Measurements from ENCODE around the gene KCNN2. TPM values are rescaled to one million over a fixed set of nuclear protein-coding genes. Genes with fewer than 3 reads are reported as not detected.

Gene KCNN2
- total RNA-seq, 1 experiment from 2014 or later, result 11.9 TPM

DNA sequence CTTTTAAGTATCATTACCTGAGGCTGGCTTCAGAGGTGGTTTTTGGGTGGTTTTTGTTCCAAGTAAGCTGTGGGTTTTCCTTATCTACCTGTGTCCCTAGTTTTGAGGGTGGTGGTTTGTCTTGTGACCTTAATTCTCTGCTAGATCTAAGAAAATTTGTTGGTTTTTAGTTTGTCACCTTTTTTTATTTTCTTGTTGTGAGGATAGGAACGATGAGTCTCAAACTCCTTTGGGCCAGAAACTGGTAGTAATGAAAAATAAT is 73.3 kb downstream of the KCNN2 start:
- Mint-ChIP-seq H3K27me3 (ENCODE audit: low read depth) (no peaks in the 10 kb centered on the region), H3K36me3 (peaks cover 20% of the 10 kb centered on the region), H3K4me3 (peak overlapping the region; percentile 16), H3K27ac (peak overlapping the region; percentile 96), H3K9me3 (peaks cover 22% of the 10 kb centered on the region), H3K4me1 (peaks cover 55% of the 10 kb centered on the region)
- ChIA-PET POLR2A (no interaction called here), CTCF (interaction anchor here (1.2 to 3.2 kb wide), 2 partner anchors 12 to 15 kb away, joined by 4 to 11 read pairs; no protein-coding TSS in a partner anchor)
- DNase-seq (ENCODE audit: low spot score), result no peak
- no peak for ATAC-seq
- TF ChIP-seq FOXP1 (CRISPR knock-in tag; IDR thresholded peaks at IDR 0.05; ENCODE audit: borderline replicate concordance) (no peak), NFATC4 (CRISPR knock-in tag; IDR thresholded peaks at IDR 0.05) (no peak), ZBTB21 (CRISPR knock-in tag; IDR thresholded peaks at IDR 0.05; ENCODE audit: borderline replicate concordance) (no peak), ZNF232 (CRISPR knock-in tag; IDR thresholded peaks at IDR 0.05) (no peak), ELF4 (CRISPR knock-in tag; IDR thresholded peaks at IDR 0.05; ENCODE audit: low read depth) (no peak), FOXJ3 (CRISPR knock-in tag; IDR thresholded peaks at IDR 0.05; ENCODE audit: borderline replicate concordance) (no peak), GRHL2 (CRISPR knock-in tag; IDR thresholded peaks at IDR 0.05; ENCODE audit: insufficient replicate concordance, severe bottlenecking) (no peak), MYBL2 (CRISPR knock-in tag; IDR thresholded peaks at IDR 0.05) (no peak), RORB (CRISPR knock-in tag; IDR thresholded peaks at IDR 0.05) (no peak), NFYB (CRISPR knock-in tag; conservative IDR thresholded peaks at IDR 0.05; ENCODE audit: low read depth) (no peak), TEAD4 (CRISPR knock-in tag; IDR thresholded peaks at IDR 0.05) (no peak), PRRX2 (CRISPR knock-in tag; IDR thresholded peaks at IDR 0.05) (no peak), ESRRA (CRISPR knock-in tag; IDR thresholded peaks at IDR 0.05; ENCODE audit: borderline replicate concordance) (no peak)
- TF ChIP-seq, protein P1, sequence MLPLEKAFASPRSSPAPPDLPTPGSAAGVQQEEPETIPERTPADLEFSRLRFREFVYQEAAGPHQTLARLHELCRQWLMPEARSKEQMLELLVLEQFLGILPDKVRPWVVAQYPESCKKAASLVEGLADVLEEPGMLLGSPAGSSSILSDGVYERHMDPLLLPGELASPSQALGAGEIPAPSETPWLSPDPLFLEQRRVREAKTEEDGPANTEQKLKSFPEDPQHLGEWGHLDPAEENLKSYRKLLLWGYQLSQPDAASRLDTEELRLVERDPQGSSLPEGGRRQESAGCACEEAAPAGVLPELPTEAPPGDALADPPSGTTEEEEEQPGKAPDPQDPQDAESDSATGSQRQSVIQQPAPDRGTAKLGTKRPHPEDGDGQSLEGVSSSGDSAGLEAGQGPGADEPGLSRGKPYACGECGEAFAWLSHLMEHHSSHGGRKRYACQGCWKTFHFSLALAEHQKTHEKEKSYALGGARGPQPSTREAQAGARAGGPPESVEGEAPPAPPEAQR (CRISPR knock-in tag; IDR thresholded peaks at IDR 0.05), result no peak
- TF ChIP-seq, protein P2, sequence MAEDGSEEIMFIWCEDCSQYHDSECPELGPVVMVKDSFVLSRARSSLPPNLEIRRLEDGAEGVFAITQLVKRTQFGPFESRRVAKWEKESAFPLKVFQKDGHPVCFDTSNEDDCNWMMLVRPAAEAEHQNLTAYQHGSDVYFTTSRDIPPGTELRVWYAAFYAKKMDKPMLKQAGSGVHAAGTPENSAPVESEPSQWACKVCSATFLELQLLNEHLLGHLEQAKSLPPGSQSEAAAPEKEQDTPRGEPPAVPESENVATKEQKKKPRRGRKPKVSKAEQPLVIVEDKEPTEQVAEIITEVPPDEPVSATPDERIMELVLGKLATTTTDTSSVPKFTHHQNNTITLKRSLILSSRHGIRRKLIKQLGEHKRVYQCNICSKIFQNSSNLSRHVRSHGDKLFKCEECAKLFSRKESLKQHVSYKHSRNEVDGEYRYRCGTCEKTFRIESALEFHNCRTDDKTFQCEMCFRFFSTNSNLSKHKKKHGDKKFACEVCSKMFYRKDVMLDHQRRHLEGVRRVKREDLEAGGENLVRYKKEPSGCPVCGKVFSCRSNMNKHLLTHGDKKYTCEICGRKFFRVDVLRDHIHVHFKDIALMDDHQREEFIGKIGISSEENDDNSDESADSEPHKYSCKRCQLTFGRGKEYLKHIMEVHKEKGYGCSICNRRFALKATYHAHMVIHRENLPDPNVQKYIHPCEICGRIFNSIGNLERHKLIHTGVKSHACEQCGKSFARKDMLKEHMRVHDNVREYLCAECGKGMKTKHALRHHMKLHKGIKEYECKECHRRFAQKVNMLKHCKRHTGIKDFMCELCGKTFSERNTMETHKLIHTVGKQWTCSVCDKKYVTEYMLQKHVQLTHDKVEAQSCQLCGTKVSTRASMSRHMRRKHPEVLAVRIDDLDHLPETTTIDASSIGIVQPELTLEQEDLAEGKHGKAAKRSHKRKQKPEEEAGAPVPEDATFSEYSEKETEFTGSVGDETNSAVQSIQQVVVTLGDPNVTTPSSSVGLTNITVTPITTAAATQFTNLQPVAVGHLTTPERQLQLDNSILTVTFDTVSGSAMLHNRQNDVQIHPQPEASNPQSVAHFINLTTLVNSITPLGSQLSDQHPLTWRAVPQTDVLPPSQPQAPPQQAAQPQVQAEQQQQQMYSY (CRISPR knock-in tag; IDR thresholded peaks at IDR 0.05), result no peak
- TF ChIP-seq, protein P3, sequence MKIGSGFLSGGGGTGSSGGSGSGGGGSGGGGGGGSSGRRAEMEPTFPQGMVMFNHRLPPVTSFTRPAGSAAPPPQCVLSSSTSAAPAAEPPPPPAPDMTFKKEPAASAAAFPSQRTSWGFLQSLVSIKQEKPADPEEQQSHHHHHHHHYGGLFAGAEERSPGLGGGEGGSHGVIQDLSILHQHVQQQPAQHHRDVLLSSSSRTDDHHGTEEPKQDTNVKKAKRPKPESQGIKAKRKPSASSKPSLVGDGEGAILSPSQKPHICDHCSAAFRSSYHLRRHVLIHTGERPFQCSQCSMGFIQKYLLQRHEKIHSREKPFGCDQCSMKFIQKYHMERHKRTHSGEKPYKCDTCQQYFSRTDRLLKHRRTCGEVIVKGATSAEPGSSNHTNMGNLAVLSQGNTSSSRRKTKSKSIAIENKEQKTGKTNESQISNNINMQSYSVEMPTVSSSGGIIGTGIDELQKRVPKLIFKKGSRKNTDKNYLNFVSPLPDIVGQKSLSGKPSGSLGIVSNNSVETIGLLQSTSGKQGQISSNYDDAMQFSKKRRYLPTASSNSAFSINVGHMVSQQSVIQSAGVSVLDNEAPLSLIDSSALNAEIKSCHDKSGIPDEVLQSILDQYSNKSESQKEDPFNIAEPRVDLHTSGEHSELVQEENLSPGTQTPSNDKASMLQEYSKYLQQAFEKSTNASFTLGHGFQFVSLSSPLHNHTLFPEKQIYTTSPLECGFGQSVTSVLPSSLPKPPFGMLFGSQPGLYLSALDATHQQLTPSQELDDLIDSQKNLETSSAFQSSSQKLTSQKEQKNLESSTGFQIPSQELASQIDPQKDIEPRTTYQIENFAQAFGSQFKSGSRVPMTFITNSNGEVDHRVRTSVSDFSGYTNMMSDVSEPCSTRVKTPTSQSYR (CRISPR knock-in tag; IDR thresholded peaks at IDR 0.05), result no peak

DNA sequence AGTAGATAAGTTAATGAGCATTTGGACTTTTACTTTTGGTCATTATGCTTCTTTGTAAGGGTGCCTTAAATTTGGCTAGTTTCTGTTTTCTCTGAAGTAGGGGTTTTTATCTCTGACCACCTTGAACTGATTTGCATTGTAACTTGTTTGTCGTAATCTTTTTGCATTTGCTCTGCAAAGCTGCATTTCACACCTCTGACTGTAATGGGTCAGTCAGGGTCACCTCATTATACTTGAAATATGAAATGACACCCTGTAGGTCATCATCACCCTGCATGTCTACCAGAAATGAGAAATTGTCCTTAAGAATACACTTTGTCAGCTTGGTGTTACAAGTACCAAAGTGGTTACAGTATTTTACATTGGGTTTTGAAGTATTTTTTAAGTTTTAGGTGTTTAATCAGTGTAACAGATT is 74.0 kb downstream of the KCNN2 start:
- no peak for ATAC-seq
- ChIA-PET POLR2A (no interaction called here), CTCF (interaction anchor here (2.5 kb wide), 1 partner anchor 14 kb away, joined by 6 read pairs; no protein-coding TSS in a partner anchor)
- H3K36me3 Mint-ChIP-seq, result peaks cover 14% of the 10 kb centered on the region
- peak overlapping the region; percentile 77 for H3K27ac Mint-ChIP-seq
- H3K9me3 Mint-ChIP-seq, result peaks cover 15% of the 10 kb centered on the region
- H3K27me3 Mint-ChIP-seq (ENCODE audit: low read depth), result no peaks in the 10 kb centered on the region
- peaks cover 58% of the 10 kb centered on the region for H3K4me1 Mint-ChIP-seq
- DNase-seq (ENCODE audit: low spot score), result no peak
- H3K4me3 Mint-ChIP-seq, result no peak overlapping the region
- TF ChIP-seq, protein P4, sequence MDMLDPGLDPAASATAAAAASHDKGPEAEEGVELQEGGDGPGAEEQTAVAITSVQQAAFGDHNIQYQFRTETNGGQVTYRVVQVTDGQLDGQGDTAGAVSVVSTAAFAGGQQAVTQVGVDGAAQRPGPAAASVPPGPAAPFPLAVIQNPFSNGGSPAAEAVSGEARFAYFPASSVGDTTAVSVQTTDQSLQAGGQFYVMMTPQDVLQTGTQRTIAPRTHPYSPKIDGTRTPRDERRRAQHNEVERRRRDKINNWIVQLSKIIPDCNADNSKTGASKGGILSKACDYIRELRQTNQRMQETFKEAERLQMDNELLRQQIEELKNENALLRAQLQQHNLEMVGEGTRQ (CRISPR knock-in tag; IDR thresholded peaks at IDR 0.05), result no peak
- TF ChIP-seq GABPB1 (CRISPR knock-in tag; IDR thresholded peaks at IDR 0.05) (no peak), TEAD1 (CRISPR knock-in tag; IDR thresholded peaks at IDR 0.05) (no peak), NFATC4 (CRISPR knock-in tag; IDR thresholded peaks at IDR 0.05) (no peak), ZBTB21 (CRISPR knock-in tag; IDR thresholded peaks at IDR 0.05; ENCODE audit: borderline replicate concordance) (no peak)
- TF ChIP-seq, protein P5, sequence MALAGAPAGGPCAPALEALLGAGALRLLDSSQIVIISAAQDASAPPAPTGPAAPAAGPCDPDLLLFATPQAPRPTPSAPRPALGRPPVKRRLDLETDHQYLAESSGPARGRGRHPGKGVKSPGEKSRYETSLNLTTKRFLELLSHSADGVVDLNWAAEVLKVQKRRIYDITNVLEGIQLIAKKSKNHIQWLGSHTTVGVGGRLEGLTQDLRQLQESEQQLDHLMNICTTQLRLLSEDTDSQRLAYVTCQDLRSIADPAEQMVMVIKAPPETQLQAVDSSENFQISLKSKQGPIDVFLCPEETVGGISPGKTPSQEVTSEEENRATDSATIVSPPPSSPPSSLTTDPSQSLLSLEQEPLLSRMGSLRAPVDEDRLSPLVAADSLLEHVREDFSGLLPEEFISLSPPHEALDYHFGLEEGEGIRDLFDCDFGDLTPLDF (CRISPR knock-in tag; IDR thresholded peaks at IDR 0.05), result no peak
- TF ChIP-seq, protein P6, sequence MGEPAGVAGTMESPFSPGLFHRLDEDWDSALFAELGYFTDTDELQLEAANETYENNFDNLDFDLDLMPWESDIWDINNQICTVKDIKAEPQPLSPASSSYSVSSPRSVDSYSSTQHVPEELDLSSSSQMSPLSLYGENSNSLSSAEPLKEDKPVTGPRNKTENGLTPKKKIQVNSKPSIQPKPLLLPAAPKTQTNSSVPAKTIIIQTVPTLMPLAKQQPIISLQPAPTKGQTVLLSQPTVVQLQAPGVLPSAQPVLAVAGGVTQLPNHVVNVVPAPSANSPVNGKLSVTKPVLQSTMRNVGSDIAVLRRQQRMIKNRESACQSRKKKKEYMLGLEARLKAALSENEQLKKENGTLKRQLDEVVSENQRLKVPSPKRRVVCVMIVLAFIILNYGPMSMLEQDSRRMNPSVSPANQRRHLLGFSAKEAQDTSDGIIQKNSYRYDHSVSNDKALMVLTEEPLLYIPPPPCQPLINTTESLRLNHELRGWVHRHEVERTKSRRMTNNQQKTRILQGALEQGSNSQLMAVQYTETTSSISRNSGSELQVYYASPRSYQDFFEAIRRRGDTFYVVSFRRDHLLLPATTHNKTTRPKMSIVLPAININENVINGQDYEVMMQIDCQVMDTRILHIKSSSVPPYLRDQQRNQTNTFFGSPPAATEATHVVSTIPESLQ (CRISPR knock-in tag; IDR thresholded peaks at IDR 0.05), result no peak
- TF ChIP-seq, protein P7, sequence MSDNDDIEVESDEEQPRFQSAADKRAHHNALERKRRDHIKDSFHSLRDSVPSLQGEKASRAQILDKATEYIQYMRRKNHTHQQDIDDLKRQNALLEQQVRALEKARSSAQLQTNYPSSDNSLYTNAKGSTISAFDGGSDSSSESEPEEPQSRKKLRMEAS (CRISPR knock-in tag; IDR thresholded peaks at IDR 0.05), result no peak
- TF ChIP-seq, protein P8, sequence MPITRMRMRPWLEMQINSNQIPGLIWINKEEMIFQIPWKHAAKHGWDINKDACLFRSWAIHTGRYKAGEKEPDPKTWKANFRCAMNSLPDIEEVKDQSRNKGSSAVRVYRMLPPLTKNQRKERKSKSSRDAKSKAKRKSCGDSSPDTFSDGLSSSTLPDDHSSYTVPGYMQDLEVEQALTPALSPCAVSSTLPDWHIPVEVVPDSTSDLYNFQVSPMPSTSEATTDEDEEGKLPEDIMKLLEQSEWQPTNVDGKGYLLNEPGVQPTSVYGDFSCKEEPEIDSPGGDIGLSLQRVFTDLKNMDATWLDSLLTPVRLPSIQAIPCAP (CRISPR knock-in tag; IDR thresholded peaks at IDR 0.05), result no peak
